ENCODE results near the gene COA3.

COA3 gene

DNA sequence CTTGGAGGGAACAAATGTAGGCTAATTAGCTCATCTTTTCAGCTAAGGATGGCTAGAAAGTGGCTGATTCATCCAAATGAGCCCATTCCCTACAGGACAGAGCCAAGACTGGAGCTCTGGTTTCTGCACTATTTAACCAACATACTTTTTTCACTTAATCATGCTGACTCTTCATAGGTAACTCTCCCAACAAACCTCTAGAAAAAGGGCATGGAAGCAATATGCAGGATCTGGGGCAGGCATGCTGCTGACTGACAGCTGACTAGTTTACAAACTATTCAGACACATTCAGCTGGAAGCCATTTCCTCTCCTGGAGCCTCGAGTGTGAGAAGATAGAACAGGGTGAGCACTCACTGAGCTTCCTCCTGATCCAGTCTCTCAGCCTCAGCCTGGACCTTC, 19.4 kb upstream of the COA3 start:
- FAIRE-seq = no peak

DNA sequence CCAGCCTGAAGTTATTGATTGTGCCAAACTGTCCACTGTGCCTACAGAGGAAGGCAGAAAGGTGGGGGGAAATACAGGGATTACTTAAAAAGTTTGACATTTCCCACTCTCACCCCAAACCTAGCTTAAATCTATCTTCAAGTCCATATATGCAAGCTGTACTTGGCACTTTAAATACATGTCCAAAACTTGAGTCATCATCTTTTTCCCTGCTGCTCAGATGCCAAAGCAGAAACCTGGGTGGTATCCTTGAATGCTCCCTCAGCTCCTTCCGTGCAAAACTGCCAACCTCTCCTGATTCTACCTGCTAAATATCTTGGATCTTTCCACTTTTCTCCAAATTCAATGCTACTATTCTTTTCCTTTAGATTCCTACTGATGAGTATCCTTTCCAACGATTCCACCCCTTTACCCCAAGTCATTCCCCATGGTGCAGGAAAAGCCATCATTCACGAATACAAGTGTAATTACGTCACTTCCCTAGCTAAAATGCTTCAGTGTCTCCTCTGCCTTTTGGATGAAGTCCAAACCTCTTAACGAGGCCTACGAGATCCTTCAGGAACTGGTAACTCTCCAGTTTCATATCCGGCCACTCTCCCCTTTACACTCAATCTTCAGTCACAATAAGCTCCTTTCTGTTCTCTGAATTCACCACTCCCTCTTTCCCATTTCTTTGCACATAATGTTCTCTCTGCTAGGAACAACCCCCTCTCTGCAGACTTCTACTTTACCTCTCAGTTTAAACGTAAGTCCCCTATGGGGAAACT, 16.3 kb upstream of the COA3 start:
- FAIRE-seq = no peak

- FAIRE-seq = no peak
Measured at GRCh38 chr17:42809250-42809649, 10.7 kb upstream of the COA3 start.

GRCh38 chr17:42806249-42806648, 7.7 kb upstream of the COA3 start:
- no peak for FAIRE-seq

GRCh38 chr17:42804918-42805367, 6.4 kb upstream of the COA3 start:
- FAIRE-seq = no peak

GRCh38 chr17:42803074-42803883, 4.8 kb upstream of the COA3 start:
- FAIRE-seq = no peak

DNA sequence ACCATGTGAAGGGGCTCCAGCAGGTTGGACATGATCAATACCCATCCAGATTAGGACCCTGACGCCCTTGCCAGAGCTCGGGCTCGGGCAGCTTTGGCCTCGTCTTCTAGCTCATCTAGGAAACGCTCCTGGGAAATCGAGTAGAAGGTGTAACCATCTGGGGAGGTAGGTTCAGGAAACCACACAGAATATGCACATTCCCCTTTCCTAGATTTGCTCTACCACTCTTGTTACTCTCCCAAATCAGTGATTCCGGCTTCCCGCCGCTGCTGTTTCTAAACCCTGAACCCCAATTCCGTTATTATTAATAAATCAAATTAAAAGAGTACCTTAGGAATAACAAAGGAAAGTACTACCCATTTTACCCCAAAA, 507 bp downstream of the COA3 start:
- FAIRE-seq = no peak

DNA sequence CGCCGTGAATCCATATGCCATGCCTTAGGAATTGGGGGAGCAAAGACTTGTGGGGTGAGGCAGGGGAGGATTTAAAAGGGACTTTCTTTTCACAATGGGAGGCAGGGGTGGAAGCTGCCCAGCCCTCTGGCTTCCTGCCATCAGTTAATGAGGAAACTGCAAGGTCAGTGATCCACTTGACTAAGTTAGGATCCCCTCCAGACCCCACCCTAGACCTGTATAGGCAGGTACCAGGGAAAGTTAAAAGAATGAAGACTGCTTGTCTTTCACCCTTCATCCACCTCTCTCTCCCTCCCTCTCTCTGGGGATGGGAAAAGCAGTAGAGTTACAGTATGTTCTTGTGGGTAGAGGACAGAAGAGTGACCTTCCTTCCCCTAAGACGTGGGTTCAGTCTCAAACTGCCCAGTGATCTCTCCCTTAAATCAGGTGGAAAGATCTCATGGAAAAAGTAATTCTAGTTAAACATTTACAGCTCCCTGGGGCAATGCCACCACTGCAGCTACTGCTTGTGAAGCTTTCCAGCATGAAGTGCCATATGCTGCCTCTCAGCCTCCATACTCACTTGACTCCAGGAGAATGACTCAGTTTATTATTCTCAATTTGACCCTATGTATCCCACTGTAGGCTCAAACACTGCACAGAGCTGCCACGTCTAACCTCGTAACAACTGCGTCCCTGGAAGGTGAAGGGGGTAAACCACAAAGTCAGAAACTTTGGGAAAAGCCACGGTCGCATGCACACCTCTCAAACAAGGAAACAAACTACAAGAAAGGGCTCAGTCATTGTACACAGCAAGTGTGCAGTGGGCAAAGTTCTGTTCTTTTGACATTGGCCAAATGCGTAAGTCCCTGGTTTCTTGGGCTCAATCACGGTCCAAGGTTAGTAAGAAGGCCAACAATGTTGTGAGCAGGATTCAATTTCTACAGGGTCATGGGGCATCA, 1.2 kb downstream of the COA3 start:
- no peak for FAIRE-seq

- FAIRE-seq = no peak
Measured at GRCh38 chr17:42796066-42796758, 2.3 kb downstream of the COA3 start.

GRCh38 chr17:42795465-42795864, 3.0 kb downstream of the COA3 start:
- no peak for FAIRE-seq

- no peak for FAIRE-seq
Measured at GRCh38 chr17:42795061-42795460, 3.4 kb downstream of the COA3 start.

DNA sequence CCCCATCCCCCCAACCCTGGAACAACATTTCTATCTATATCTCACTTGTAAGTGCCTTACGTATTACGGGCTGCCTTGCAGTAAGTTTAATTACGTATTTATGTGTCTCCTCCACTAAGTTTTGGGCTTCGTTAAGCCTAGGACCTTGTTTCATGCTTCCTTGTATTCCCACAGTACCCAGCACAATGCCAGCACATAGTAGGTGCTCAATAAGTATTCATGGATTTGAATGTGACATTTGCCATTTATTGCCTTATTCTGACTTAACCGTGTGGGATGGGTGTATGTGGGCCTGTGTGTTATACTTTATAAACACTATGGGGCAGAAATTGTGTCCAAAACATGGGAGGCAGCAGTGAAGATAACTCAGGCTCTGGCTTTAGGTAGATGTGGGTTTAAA, 6.0 kb downstream of the COA3 start:
- FAIRE-seq = no peak

DNA sequence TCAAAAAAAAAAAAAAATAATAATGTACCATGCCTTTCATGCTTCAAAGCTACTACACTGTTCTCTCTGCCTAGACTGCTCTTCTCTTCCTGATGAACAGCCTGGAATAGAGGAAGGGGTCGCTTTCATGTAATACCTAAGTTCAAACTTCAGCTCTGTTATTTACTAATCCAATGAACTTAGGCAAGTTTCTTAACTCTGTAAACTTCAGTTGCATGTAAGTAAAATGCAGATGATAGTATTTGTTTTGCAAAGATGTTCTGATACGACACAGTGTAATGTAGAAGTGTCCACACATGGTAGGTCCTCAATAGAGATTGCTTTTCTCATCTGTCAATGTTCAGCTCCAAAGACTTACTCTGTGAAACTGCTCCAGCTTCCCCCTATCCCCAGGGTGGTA, 6.6 kb downstream of the COA3 start:
- no peak for FAIRE-seq

- no peak for FAIRE-seq
Measured at GRCh38 chr17:42787266-42787665, 11.2 kb downstream of the COA3 start.

DNA sequence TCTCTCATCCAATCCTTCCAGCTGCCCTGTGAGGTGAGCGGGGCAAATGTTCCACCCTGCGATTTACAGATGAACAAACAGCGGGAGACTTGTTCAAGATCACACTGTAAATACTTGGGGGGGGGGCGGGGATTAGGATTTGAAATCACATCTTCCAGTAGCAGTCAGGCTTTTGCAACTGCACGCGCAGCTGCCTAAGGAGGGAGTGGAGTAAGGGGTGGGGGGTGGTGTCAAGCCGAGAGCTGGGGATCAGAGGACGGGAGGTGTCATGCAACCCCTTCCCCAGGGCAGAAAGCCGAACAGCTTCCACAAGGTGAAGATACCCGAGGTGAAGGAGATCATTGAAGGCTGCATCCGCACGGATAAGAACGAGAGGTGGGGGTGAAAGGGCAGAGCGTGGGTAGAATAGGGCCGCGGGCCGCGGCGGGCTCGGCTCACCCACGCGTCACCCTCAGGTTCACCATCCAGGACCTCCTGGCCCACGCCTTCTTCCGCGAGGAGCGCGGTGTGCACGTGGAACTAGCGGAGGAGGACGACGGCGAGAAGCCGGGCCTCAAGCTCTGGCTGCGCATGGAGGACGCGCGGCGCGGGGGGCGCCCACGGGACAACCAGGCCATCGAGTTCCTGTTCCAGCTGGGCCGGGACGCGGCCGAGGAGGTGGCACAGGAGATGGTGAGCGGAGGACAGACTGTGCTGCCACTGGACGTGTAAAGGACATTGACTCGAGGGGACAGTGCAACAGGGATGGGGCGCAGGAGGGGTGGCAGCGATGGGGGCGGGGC, 13.5 kb downstream of the COA3 start:
- FAIRE-seq = no peak

GRCh38 chr17:42784409-42784808, 14.1 kb downstream of the COA3 start:
- no peak for FAIRE-seq

- no peak for FAIRE-seq
Measured at GRCh38 chr17:42783791-42784138, 14.7 kb downstream of the COA3 start.

GRCh38 chr17:42783062-42783790, 15.3 kb downstream of the COA3 start:
- FAIRE-seq = no peak

DNA sequence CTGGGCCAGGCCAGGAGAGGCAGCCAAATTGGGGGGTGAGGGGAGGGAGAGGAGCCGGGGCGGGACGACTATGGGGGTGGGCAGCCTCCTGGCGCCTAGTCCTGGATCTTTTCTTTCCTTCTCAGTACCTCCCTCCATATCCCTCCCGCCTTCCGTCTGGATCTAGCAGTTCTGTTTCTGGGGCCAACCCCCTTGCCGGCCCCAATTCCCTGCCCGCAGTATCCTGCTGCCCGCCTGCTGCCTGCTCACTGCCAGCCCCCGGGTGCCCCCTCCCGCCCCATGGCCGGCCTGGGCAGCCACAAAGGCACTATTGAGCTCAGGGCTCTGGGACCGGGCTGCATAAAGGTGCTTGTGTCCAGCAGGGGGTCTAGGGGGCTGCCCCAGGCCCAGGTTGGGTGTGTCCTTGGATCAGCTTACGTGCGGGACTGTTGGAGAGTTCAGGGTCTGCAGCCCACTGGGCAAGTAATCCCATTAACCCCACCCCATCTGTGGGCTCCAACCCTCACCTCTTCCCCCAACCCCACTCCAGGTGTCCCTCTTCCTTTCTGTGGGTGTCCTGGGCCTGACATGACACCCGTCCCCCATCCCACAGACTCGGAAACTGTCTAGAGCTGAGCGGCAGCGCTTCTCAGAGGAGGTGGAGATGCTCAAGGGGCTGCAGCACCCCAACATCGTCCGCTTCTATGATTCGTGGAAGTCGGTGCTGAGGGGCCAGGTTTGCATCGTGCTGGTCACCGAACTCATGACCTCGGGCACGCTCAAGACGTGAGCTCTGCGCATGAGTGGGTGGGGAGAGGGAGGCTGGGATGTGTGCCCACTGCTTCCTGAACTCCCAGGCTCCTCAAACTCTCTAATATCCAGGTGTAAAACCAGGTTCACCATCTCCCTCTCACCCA, 16.1 kb downstream of the COA3 start:
- FAIRE-seq = no peak

DNA sequence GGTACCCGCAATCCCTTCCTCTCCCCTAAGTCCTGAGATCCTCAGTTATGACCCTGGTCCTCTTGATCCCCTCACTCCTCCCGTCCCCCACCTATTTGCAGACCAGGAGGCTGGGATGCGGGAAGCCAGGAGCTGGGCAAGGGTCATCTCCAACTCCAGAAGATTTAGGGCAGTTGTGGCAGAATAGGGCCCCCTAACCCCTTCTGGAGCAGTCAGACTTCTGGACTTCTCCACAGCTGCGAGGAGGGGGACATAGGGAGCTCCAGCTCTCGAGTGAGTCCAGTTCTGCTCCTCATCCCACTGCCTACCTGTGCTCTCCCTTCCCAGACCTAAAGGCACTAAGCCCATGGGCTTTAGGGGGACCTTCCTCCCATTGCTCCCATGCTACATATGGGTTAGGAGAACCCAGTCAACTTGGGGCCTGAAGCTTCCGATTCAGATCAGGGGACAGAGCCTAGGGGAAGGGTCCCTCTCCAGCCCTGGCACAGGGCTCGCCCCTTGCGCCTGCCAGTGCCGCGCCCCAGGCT, 16.8 kb downstream of the COA3 start:
- no peak for FAIRE-seq
